Activated CD8-positive, alpha-beta T cell treated with anti-CD3 and anti-CD28 coated beads for 36 hours (primary cell): Measurements from ENCODE around the gene CABLES2. TPM values are rescaled to one million over a fixed set of nuclear protein-coding genes. Genes with fewer than 3 reads are reported as not detected.

Experiments
- ATAC-seq: fragments of 200-7000 bp; cut with Tn5 transposase; one replicate; pipeline ENCODE4 v1.10.0; 2021; ENCODE audit warnings: mild to moderate bottlenecking, moderate library complexity
- CTCF ChIA-PET: fragments of 350-600 bp; sonication (Branson Sonifier 250); formaldehyde crosslinking; loops from one replicate; lab custom pipeline; 2021; ENCODE audit warnings: antibody characterized with exemption; lab: Charles Lee
- POLR2A ChIA-PET: fragments of 350-600 bp; sonication (Branson Sonifier 250); formaldehyde crosslinking; loops from one replicate; lab custom pipeline; 2021; ENCODE audit warnings: antibody characterized with exemption; lab: Charles Lee
- DNase-seq: peaks from one replicate; pipeline ENCODE4 v3.0.0-alpha.2; 2020
- H3K27ac Mint-ChIP-seq: one replicate; pipeline ENCODE4 v1.8.0; 2021; ENCODE audit warnings: mild to moderate bottlenecking, mixed read lengths
- H3K27me3 Mint-ChIP-seq: one replicate; pipeline ENCODE4 v1.8.0; 2021; ENCODE audit warnings: mixed read lengths
- H3K36me3 Mint-ChIP-seq: one replicate; pipeline ENCODE4 v1.8.0; 2021; ENCODE audit warnings: low read depth, mixed read lengths
- H3K4me1 Mint-ChIP-seq: one replicate; pipeline ENCODE4 v1.8.0; 2021; ENCODE audit warnings: low read depth, mixed read lengths
- H3K4me3 Mint-ChIP-seq: one replicate; pipeline ENCODE4 v1.8.0; 2021; ENCODE audit warnings: mild to moderate bottlenecking, moderate library complexity, mixed read lengths
- H3K9me3 Mint-ChIP-seq: one replicate; pipeline ENCODE4 v1.8.0; 2021; ENCODE audit warnings: mixed read lengths
- intact Hi-C: fragments of 100-400 bp; cut with micrococcal nuclease; formaldehyde crosslinking; loops from one replicate; pipeline ENCODE4 v1.10.0; 2022
- total RNA-seq, 2 experiments: library from RNA; stranded (reverse); gene quantifications; one replicate each; pipeline ENCODE4 v1.2.3, GENCODE V29; 2021
- TF ChIP-seq, protein P1 (sequence below): fragments of 200-600 bp; IDR thresholded peaks from one replicate; pipeline ENCODE4 v1.8.0; 2022; ENCODE audit warnings: antibody characterized with exemption, mild to moderate bottlenecking

Gene CABLES2
- total RNA-seq, 2 experiments from 2014 or later, result 3.2 to 4.5 TPM

DNA sequence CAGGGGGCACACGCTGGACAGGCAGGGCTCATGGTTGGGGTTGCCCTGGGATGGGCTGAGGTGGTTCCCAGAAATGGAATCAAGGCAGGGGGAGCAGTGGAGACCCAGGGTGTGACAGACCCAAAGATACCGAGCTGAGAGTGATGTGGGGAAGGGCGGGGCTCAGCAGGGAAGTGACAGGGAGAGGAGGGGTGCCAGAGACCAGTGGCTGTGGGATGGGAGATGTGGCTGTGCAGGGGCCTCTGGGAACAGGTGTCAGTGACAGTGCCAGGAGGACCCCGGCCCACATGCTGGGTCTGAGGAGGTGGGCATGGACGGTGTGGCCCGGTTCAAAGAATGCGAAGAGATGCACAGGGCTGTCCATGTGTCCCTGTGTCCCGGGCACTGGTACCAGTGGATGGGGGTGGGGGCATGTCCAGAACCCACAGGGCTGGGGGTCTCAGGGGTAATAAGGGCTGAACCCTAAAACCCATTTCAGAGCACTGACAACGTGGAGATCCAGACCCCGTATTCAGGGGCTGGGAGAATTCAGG lies 1.0 kb downstream of the CABLES2 start:
- CTCF ChIA-PET, result no interaction called here
- no peaks in the 10 kb centered on the region for H3K36me3 Mint-ChIP-seq
- H3K4me3 Mint-ChIP-seq, result peak overlapping the region; percentile 71
- no peaks in the 10 kb centered on the region for H3K27me3 Mint-ChIP-seq
- no peak for ATAC-seq
- TF ChIP-seq, protein P1, sequence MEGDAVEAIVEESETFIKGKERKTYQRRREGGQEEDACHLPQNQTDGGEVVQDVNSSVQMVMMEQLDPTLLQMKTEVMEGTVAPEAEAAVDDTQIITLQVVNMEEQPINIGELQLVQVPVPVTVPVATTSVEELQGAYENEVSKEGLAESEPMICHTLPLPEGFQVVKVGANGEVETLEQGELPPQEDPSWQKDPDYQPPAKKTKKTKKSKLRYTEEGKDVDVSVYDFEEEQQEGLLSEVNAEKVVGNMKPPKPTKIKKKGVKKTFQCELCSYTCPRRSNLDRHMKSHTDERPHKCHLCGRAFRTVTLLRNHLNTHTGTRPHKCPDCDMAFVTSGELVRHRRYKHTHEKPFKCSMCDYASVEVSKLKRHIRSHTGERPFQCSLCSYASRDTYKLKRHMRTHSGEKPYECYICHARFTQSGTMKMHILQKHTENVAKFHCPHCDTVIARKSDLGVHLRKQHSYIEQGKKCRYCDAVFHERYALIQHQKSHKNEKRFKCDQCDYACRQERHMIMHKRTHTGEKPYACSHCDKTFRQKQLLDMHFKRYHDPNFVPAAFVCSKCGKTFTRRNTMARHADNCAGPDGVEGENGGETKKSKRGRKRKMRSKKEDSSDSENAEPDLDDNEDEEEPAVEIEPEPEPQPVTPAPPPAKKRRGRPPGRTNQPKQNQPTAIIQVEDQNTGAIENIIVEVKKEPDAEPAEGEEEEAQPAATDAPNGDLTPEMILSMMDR, result no peak
- DNase-seq, result no peak
- no peaks in the 10 kb centered on the region for H3K9me3 Mint-ChIP-seq
- peaks cover 19% of the 10 kb centered on the region for H3K4me1 Mint-ChIP-seq
- intact Hi-C loops, result no loop called here
- POLR2A ChIA-PET, result interaction anchor here (0.8 to 2.7 kb wide), 4 partner anchors 11 to 104 kb away, joined by 3 to 18 read pairs (median 4); partner anchors contain the start of gene RPS21
- H3K27ac Mint-ChIP-seq, result peak overlapping the region; percentile 61

DNA sequence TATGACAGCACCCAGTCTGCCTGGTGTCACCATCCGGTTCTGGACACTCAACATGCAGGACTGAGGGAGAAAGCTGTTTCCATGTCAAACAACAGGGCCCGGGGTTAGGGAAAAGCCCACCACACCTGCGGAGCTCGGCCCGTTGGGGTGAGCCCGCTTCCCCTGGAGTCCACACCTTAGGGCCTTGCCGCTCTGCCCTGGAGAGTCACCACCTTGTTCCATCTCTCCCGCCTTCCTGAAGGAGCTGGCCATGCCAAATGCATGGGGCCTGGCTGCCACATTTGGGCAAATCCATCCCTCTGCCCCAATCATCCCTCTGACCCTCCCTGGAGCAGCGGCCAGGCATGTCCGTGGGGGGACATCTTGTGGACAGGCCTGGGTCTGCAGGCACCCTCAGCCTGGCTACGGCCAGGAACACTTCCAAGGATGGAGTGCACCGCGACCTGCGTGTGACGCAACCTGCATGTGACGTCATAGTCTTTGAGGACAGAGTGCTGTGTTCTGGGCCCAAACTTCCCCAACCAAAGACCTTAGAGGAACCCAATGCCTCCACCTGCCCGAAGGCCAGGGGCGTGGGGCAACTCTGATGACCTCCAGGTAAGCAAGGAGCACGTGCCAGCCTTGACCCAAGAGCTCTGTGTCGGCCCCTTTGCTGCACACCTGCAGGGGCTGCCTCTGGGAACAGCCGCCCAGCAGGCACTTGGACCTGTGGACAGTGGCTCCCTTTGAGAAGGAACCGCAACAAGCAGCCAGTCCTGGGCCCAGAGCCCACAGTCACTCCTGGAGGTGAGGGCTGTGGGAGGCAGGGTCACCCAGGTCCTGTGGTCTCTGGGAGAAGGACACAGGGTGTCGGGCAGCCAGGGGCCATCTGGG lies 1.7 kb downstream of the CABLES2 start:
- no peaks in the 10 kb centered on the region for H3K36me3 Mint-ChIP-seq
- TF ChIP-seq, protein P1, result peak; percentile 2
- peak overlapping the region; percentile 71 for H3K4me3 Mint-ChIP-seq
- H3K9me3 Mint-ChIP-seq, result no peaks in the 10 kb centered on the region
- ChIA-PET CTCF (no interaction called here), POLR2A (interaction anchor here (0.8 to 2.7 kb wide), 4 partner anchors 10 to 104 kb away, joined by 3 to 18 read pairs (median 4); partner anchors contain the start of gene RPS21)
- no peak for ATAC-seq
- no peak for DNase-seq
- intact Hi-C loops, result no loop called here
- H3K27me3 Mint-ChIP-seq, result no peaks in the 10 kb centered on the region
- peak overlapping the region; percentile 61 for H3K27ac Mint-ChIP-seq
- peaks cover 19% of the 10 kb centered on the region for H3K4me1 Mint-ChIP-seq

DNA sequence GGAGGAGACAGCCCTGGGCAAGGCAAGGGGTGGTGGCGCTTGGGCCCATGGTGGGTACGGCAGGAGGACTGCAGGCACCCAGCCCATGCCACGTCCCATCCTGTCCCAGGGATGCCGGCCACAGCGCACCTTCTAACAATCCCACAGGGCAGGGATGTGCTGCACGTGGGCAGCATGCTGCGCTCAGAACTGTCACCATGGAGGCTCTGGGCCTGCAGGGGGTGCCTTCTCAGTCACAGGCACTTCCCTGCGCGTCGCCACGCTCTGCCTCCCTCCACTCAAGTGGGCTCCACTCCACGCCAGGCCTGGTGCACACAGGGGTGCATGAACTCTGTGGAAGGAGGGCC lies 2.4 kb downstream of the CABLES2 start:
- H3K27ac Mint-ChIP-seq, result no peak overlapping the region
- ATAC-seq (no peak), DNase-seq (no peak)
- H3K4me3 Mint-ChIP-seq, result no peak overlapping the region
- H3K27me3 Mint-ChIP-seq, result no peaks in the 10 kb centered on the region
- peaks cover 19% of the 10 kb centered on the region for H3K4me1 Mint-ChIP-seq
- H3K36me3 Mint-ChIP-seq, result no peaks in the 10 kb centered on the region
- intact Hi-C loops, result no loop called here
- TF ChIP-seq, protein P1, result no peak
- ChIA-PET POLR2A (interaction anchor here (1.6 to 2.7 kb wide), 2 partner anchors 15 to 103 kb away, joined by 3 to 18 read pairs; no protein-coding TSS in a partner anchor), CTCF (no interaction called here)
- no peaks in the 10 kb centered on the region for H3K9me3 Mint-ChIP-seq

DNA sequence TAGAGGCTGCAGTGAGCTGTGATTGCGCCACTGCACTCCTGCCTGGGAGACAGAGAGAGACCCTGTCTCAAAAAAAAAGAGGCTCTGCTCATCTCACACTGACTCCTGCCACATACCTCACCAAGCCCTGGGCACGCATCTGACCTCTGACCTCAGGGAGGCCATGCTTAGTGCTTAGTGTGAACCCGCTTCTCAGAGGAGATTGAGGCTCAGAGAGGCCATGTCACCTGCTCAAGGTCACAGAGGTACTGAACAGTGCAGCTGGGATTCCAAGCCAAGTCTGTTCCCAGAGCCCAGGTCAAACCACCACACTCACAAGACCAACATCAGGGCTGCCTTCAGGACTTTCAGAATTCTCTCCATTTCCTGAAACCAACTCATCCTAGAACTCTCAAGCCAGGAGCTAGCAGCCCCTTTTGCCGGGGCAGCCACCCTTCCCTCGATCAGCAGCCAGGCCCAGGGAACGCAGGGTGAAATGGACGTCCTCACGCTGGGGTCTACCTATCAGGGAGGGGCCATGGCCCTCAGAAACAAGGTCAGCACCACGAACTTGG lies 2.9 kb downstream of the CABLES2 start:
- POLR2A ChIA-PET, result interaction anchor here (2.7 kb wide), 1 partner anchor 14 kb away, joined by 18 read pairs; no protein-coding TSS in a partner anchor
- no peaks in the 10 kb centered on the region for H3K36me3 Mint-ChIP-seq
- CTCF ChIA-PET, result no interaction called here
- ATAC-seq (no peak), DNase-seq (no peak)
- H3K4me1 Mint-ChIP-seq, result peaks cover 19% of the 10 kb centered on the region
- intact Hi-C loops, result no loop called here
- no peaks in the 10 kb centered on the region for H3K9me3 Mint-ChIP-seq
- peak overlapping the region; percentile 9 for H3K4me3 Mint-ChIP-seq
- no peak overlapping the region for H3K27ac Mint-ChIP-seq
- TF ChIP-seq, protein P1, result no peak
- H3K27me3 Mint-ChIP-seq, result no peaks in the 10 kb centered on the region
